GM19351 (cell line): ENCODE results near the gene MCIDAS.

Source experiments
- ATAC-seq: cut with Tn5 transposase; IDR thresholded peaks from one replicate; pipeline ENCODE4 v1.9.1; 2021; ENCODE audit warnings: mild to moderate bottlenecking, moderate library complexity; ENCODE audit not compliant: unreplicated experiment

Gene MCIDAS

DNA sequence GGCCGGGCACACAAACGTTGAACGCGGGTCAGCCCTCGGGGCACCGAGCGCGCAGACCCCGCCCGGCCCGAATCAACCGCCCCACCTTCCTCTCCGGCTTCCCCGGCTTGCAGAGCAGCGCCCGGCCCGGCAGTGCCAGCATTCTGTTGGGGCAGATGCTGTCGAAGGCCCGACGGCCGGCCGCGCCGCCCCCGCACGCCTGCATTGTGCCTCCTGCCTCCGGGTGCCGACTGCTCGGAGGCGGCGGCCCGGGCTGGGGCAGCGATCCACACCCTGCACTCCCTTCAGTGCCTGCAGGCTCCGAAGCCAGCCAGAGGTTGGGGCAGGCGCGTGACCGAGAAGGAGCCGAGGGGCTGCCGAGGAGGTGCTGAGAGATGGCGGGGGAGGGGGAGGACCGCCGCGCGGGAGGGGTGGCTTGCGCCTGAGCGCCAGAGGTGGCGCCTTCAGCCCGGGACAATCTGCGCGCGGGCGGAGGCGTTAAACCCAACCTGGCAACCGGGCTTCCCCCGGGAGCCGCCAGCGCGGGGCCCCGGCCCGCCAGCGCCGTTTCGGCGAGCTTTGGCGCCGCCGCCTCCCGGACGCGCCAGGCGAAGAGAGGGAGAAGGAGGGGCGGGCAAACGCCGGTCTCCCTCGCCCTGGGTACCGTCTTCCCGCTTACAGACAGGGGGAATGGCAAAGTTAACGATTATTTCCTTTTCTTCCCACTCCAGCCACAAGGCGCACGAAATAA is at the start of gene MCIDAS:
TSS of gene MCIDAS (minus strand) at position 382 of the 730 bp plus-strand sequence. CDS start at position 205, 177 bp downstream.
- peak; percentile 41 for ATAC-seq

DNA sequence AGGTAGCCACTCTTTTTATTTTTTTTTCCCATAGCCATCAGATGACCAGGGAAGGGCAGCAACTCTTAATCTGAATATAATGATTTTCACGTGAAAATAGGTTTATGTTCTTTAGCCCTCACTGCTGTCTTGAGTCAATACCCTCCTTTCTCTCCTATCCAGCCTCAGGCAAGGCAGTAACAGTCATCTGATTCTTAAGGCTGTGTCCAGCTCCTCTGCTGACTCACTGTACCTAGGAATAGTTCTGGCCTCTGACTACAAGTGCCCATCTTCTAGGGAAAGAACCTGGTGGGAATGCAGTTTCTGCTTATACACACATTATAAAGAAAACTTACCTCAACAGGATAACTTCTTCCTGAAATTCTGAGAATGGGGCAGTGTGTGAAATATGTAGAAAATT is 49.7 kb upstream of the MCIDAS start:
- ATAC-seq: no peak

DNA sequence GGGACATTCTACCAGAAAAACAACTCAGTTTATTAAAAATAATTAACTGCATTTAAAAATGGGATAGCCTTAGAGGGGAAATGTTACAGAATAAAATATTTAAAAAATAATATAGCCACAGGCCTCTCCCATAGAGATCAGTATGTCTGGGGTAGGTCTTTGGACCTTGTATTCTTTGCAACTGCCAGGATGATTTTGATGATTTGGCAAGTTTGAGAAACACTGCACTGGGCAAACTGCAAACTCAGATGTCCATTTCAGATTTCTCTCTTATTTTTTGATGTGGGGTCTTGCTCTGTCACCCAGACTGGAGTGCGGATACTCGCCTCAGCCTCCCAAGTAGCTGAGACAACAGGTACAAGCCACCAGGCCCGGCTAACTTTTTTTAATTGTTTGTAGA is 31.2 kb upstream of the MCIDAS start:
- ATAC-seq: no peak

DNA sequence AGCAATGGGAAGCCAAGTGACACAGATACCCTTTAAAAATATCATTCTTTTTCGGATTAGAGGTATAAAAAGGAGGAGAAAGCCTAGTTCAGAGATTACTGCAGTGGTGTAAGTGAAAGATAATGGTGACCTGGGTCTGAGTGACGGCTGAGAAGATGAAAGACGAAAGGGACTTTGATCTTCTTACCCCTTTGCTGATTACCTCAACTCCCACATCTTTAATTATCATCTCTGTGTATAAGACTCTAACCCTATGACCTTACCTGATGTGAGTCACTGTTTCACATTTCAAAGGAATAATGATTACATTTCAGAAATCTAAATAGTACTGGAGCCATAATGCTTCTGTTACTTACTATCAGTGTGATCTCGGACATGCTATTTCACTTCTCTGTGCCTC is 27.7 kb upstream of the MCIDAS start:
- ATAC-seq: no peak

DNA sequence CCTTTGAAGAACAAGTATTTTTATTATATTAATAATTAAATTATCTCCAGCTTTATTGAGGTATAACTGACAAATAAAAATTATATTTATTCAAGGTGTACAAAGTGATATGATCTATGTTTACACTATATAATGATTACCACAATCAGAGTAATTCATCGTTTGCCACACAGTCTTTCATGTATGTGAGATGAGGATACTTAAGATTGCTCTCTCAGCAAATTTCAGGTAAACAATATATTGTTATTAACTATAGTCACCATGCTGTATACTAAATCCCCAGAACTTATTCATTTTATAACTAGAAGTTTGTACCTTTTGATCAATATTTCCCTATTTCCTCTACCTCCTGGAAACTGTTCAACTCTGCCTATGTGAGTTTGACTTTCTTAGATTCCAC is 22.9 kb upstream of the MCIDAS start:
- no peak for ATAC-seq

DNA sequence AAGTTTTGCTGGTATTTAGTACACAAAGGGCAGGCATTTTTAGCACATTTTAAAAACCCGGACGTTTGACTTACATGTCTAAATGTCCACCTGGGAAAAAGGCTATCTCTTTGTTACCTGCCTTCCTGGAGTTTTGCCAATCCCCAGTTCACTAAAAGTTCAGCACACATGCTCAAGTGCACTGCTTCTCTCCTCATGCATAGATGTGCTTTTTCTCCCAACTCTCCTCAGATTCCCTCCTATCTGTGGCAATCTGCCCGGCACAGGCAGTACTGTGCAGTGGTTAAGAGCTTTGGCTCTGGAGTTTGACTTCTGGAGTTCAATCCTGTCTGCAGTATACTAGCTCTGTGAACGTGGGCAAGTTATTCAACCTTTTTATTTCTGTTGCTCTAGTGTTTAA is 14.6 kb upstream of the MCIDAS start:
- no peak for ATAC-seq

DNA sequence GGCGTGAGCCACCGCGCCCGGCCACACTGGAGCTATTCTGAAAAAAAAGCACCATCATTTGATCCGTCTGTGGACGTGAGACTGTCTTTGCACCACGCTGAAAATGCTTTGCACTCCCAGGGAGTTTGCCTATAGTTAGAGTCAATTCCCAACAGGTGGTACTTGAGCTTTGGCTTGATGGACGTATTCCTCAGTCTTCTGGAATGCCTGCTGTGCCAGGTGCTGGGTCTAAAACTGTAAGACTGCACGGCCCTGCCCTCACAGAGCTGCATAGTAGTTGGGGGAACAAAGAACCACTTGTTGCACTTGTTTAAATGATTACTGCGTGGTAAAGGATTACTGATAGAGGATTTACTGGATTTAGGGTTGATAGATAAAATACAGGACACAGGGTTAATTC is 9.7 kb upstream of the MCIDAS start:
- ATAC-seq: no peak

DNA sequence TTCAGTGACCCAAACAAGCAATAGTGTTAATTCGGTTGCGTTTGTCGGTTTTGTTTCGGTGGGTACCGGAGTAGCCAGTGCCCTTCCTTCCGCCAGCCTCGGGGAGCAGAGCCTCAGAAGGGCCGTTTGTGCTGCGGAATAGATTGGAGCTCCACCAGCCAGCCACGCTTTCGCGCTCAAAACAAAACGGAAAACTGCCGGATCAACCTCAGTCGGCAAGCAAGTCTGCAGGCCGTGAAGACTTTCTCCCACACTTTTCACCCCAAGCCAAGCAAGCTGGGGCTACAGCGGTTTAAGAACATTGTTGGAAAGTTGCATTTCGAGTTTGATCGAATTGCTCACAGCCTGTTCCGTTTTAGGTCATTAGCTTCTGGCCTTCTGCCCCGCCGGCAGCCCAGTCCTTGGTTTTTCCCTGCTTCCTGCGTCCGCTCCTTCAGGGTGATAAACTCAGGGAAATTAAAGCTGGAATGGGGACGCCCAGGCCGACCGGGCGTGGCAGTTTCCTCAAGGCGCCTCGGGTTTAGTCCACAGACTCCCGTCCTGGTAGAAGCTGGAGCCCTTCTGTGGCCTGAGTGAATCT is 7.1 kb upstream of the MCIDAS start:
- ATAC-seq: no peak

DNA sequence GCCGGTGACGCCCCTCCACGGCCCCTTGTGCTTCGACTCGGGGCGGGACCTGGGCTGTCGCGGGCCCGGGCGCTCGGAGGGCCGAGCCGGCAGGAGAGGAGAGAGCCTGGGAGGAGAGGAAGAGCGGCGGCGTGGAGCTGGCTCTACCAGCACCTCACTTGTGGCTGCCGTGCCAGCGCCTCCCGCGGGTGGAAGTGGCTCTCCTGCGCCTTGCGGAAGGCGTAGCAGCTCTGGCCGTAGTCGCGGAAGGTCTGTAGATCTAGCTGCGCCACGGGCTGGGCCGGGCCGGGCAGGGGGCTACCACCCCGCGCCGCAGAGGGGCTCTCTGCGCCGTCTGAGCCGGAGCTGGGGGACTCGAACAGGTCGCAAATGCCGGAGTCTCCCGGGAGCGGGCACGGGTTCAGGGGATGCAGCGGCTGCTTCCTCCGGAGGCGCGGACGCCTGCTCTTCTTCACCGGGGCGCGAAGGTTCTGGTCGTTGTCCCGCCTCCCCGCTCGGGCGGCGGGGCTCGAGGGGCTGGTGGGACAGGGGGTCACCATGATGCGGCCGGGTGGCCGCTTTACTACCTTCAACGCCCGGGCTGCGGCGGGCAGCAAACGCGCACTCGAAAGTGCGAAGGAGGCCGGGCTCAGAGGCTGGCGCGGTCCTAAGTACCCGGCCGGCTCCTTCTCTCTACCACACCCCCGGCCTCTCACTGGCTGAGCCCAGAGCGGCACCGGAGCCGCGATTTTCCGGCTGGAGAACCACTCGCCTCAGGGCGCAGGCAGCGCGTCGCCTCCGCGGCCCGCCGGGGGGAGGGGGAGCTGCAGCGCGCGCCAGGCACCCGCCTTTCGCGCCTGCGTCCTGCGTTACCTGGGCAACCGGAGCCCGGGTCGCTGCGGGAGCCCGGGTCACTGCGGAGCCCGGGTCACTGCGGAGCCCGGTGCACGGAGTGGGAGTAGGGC is 6.1 kb upstream of the MCIDAS start, which contains the start of gene CCNO:
TSS of gene CCNO (minus strand) at position 624 of the 944 bp plus-strand sequence. CDS start at position 539, 85 bp downstream.
- peak; percentile 59 for ATAC-seq

DNA sequence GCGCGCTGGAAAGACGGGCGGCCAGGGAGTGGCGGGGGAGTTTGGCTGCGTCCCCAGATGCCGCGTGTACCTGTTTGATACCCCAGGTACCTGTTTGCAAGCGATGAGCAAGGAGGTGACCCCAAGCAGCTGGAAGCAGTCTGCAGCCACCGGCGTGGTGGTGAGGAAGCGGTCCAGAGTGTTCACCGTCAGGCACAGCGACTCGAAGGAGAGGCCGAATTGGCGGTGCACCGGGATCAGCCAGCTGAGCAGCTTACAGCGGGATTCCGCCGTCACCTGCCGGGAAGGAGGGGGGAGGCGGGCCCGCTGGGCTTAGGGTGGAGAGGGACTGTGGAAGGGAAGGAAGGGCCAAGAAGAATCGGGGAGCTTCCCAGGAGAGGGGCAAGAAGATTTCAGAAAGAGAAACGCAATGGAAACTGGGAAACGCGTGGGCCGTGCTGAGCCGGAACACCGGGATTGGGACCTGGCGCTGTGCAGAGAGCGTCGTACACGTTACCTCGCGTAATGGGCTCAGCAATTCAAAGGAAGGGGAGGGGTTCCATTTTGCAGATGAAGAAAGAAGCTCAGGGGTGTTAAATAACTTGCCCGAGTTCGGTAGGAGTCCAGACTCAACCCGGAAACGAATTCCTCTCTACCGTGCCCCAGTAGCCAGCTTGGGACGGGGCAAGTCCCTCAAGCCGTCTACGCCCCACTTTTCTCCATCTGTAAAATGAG is 5.3 kb upstream of the MCIDAS start:
- no peak for ATAC-seq

DNA sequence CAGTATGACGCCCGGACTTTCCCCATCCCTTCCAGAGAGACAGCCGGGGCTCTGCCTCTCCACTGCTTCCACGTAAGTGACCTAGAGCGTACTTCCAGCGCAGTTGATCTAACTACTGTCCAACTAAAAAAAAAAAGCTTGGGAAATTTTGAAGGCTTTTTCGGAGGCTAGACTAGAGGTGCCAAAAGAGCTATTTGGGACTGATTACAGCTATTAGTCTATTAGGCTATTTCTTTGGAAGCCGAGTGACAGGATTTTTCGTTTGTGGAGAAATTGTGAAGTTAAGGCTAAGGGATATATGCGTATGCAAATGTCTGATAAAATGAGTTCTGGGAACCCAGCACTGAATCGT is 4.8 kb upstream of the MCIDAS start:
- ATAC-seq: no peak

DNA sequence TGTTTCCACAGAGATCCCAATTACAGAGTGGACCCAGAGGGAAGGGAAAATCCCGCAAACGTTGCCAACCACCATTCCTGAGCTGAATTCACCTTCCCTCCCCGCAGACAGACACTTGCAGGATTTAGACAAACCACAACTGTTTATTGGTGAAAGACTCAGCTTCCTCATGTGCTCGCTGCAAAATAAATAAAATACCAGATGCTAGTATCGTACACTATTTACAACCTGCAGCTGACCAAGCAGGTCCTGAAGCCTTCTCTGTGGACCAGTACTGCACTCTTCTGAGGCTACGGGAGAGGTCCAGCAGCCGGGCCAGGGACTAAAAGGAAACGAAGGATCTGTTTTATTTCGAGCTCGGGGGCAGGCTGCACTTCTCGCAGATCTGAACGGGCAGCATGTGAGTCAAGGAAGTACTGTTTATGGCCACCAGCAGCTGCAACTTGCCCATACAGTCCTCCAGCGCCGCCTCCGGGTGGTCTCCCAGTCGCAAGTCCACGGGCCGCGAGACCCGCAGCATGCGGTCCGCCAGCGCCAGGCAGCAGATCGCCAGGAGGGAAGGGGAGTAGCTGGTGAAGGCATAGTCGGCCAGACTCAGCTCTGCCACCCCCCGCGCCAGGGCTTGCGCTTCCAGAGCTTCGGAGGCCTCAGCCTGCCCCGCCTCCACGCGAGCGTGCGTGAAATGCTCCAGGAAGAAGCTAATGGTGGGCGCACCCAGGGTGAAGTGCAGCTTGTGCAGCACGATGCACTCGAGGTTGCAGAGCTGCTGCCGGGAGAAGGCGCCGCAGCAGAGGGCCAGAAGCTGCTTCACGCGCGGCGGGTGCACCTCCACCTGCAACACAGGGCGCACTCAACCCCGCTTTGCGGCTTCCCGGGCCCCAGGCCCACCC is 4.2 kb upstream of the MCIDAS start:
- no peak for ATAC-seq

DNA sequence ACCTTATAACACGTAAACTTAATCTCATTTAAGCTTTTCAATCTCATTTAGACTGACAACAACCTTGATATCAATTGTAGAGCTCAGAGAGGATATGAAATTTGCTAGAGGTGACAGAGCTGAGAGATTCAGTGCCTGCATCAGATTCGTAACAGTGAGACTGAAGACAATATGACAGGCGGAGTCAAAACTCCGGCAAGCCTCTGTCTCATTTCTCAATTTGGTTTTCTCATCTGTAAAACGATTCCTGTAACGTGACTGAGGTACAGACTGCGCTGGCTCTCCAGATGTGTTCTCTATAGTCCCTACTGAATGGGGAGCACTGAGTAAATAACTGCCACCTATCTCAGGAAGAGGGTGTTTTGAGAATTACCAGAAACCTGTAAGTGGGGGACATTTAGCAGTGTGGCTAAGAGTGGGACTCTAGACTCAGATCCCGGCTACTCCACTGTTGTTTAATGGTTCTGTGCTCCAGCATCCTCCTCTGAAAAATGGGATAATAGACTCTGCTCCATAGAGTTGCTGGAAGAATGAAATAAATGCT is 3.0 kb upstream of the MCIDAS start:
- no peak for ATAC-seq

DNA sequence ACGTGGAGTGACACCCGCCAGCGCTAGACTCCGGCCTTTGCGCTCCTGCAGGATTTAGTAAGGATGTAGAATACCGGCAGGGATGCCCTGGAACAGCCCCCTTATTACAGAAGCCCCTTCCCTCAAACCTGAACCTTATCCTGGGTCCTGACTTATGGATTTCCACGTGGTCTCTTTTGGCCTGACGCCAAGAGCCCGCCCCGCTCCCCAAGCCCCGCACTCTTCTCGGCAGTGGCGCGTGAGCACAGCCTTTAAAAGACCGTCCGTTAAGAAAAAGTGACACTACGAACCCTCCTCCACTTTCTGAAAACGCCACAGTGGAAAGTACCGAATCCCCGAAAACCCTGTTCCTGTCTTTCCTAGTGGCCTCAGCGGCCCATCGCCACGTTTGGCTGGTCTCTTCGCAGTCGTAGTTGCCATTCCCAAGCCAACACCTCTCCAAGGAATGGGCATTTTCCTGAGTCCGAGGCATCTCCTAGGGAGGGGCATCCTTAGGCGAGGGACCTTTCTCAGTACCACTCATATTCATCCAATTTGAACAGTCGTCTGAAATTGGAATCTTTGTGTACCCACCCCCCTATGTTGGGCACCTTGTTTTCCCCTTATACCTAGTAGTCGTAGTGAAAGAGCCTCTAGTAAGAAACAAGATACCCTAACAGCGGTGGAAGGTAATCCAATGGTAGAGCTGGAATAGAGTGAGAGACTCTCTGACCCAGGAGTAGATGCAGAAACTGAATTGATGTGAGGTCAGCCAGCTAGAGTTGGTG is 732 bp upstream of the MCIDAS start:
- ATAC-seq: no peak

DNA sequence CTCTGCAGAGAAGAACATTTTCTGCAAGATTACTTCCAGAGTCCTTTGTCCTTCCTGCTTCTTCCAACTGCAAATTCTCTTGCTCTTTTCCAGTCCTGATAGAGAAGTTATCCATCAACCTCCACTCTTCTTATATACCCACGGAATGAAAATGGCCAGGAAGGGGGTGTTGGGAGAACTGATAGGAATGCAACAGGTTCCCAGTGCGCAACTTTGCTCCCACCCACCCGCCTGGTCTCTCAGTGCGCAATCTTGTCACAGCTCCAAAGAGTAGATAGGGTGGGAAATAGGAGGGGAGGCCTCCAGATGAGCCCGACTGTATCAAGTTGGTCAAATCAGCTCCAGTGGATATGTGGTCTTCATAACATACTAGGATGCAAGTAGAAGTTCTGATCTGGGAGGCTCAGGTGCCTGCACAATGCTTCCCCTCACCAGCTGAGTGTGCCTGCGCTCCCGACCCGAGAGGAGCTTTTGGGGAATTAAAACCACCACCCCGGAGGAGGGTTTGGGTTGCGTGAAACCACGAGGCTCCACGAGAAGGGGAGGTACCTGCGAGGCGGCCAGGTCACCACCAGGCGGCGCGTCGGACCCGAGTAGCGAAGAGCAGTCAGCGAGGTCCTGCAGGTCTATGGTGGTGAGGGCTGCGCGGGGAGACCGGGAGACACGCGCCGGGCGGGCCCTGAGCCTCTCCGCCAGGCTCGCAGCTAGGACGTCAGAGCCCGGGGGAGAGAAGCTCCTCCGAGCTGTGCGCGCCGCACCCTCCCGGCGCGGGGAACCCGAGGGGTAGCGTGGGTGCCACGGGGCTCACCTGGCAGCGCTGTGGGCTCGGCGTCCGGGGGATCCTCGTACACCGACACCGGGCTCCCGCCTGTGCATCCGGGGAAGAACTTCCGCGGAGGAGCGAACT is 835 bp downstream of the MCIDAS start:
- ATAC-seq: peak; percentile 66

DNA sequence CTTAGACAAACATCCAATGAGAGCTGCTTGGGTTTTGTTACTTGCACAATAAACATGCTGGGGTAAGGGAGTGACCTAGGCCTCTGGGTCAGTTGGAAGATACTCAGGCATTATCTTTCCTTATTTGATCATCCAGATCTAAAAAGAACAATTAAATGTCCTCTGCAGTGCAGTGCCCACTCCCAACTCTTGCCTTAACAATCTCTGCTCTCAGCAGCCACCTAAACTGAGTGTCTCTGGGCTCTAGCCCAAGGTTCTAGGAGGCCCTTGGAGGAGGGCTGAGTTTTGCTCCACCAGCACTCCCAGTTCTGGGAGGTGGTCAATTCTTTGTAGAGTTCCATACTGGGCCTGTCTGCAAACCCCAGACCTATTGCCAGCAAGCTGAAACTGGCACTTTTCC is 1.8 kb downstream of the MCIDAS start:
- ATAC-seq: no peak

DNA sequence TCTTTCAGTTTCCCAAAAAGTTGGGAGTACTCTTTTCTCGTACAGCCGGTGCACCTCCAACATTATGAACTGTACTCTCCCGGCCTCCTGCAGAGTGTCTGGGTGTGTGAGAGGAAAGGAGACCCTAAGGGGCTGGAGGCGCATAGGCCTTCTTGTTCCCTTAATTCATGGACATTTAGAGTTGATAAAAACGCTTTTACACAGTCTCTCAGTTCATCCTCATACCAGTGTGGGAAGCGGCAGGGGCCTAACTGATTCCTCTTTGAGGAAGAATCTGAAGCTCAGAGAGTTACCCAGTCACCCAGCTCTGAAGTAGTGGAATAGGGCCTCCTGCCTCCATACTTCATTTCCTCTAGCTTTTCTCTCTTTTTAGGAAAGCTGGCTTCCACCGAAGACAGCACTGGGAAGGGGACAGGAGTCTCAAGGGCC is 3.3 kb downstream of the MCIDAS start:
- no peak for ATAC-seq
